GM18505 (cell line): ENCODE data around the gene SGCD.

Source experiments
- ATAC-seq: cut with Tn5 transposase; IDR thresholded peaks from one replicate; pipeline ENCODE4 v1.9.1; 2021; ENCODE audit not compliant: unreplicated experiment
- POLR2A ChIP-seq: IDR thresholded peaks from 4 replicates; pipeline ENCODE4 v1.6.1; 2011; ENCODE audit warnings: borderline replicate concordance; ENCODE audit not compliant: insufficient read depth, insufficient read length; ENCODE audit errors: extremely low read depth

The SGCD gene

DNA sequence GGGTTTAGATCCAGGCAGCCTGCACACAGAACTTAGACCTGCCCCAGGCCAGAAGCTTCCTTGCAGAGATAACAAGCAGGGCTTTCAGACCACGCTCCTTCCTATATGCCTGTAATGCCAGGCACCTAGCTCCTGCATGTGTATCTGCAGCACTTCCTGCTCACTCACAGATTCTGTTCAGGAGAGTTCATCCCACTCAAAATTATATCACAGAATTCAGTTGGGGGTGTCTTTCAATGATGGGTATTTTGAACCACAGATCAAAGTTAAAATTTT, 105.8 kb downstream of the SGCD start:
- TF ChIP-seq POLR2A = no peak
- no peak for ATAC-seq

- no peak for TF ChIP-seq POLR2A
- ATAC-seq = no peak
These were observed 107.5 kb downstream of the SGCD start for GRCh38 chr5:156434471-156434870.

DNA sequence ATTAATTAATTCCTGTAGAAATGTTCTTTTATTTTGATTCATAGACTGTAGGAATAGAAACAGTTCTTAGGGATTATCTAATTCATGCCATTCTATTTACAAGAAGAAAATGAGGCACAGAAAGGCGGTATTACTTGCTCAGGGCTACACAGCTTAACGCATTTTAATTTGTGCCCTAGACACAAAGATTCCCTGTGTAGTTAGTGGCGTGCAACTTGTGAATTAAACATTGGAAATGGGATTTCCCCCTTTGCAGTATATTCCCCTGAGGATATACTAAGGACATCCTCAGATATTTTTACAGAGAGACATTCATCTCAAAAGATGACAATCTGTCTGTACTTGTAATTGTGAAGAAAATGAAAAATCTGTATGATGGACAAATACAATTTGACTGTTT, 108.1 kb downstream of the SGCD start:
- no peak for TF ChIP-seq POLR2A
- ATAC-seq = no peak

DNA sequence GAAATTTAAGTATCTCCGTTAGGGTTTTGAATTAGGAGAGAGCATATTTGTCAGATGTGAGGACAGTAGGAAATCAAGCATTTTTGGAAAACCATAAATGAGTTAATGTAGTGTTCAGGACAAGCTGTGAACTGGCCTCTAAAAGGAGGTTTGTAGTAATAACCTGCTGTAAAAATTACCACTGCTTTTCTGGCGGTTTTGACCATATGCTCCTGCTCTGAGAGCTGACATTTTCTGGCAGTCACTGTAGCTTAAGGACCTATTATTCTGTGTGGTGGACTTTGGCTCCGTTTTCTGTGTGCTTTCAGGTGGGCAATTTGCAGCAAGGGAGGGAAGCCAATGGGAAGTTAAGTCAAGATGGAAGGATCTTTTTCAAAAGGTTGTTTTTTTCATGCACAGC, 111.1 kb downstream of the SGCD start:
- no peak for ATAC-seq
- TF ChIP-seq POLR2A = no peak

GRCh38 chr5:156444753-156445291, 117.9 kb downstream of the SGCD start:
- TF ChIP-seq POLR2A = no peak
- no peak for ATAC-seq

GRCh38 chr5:156446526-156446925, 119.6 kb downstream of the SGCD start:
- no peak for ATAC-seq
- no peak for TF ChIP-seq POLR2A

DNA sequence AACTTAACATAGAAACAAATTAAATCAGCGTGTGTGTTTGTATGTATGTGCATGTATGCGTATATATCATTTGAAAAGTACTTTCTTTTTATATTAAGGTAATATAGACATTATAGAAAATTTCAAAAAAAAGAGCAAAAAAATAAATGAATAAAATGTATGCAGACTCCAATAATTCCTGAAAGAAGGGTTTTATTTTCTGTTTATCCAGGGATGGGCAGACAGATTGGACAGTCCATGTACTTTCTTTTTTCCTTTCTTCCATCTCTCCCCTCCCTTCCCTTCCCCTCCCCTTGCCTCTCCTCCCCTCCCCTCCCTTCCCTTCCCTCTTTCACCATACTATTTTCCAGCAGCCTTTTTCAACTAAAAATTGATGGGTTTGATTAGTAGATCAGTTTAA, 123.8 kb downstream of the SGCD start:
- no peak for ATAC-seq

GRCh38 chr5:156451505-156451904, 124.5 kb downstream of the SGCD start:
- TF ChIP-seq POLR2A = no peak
- ATAC-seq = no peak

More for the DNA sequence above, 123.8 kb downstream of the SGCD start:
- no peak for TF ChIP-seq POLR2A

DNA sequence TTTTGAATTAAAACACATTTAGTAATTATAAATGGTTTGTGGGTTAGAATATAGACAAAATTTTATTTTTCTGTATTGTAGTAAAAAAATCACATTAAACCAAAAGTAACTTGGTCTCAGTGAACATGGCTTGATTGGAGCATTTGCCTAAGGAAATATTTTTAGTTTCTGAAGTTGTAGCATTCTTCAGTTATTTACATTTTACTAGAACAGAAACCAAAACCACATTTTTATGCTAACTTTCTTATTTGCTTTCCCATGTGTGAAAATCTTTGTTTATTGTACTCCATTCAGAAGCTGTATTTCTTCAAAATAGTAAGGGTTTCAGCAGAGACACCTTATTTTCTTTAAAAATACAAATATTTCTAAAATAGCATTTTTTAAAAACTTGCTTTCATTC, 129.9 kb downstream of the SGCD start:
- TF ChIP-seq POLR2A = no peak
- no peak for ATAC-seq

DNA sequence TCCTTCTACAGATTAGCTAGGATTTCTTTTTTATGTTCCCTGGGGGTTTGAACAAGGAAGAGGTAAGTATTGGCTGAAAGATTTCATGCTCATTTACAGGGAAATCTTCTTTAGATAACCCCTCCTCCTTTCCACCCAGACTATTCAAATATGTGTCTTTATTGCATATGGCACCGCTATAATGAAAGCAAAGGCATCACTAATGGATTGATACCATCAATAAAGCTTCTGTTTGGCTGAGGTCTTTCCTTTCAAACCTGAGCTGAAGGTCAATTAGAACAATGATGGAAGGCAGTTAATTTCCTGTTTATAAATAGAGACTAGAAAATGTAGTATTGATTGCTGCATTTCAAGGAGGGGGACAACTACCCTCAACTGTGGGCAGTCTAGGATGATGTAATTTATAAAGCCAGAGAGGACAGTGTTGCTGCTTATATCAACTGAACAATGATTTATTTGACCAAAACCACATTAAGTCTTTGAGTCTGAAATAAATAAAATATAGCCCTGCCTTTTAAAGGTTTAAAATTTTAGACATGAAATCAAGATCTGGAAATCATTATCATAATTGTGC, 132.9 kb downstream of the SGCD start:
- TF ChIP-seq POLR2A = no peak

GRCh38 chr5:156460471-156460870, 133.5 kb downstream of the SGCD start:
- TF ChIP-seq POLR2A = no peak
- ATAC-seq = no peak

More for the DNA sequence above, 132.9 kb downstream of the SGCD start:
- no peak for ATAC-seq

DNA sequence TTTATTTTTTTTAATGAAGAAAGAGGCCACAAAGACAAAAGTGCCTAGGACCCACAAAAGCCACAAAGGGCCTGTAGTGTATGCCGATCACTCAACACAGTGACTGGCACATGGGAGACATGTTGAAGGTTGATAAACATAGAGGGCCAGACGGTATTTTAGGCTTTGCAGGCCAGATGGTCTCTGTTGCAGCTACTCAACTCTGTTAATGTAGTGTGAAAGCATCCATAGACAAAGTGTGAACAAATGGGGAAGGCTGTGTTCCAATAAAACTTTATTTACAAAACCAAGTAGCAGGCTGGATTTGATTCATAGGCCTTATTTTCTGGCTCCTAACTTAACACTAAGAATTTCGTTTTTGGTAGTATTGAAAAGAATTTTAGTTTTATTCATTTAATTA, 139.9 kb downstream of the SGCD start:
- TF ChIP-seq POLR2A = no peak
- ATAC-seq = no peak

GRCh38 chr5:156469636-156470035, 142.7 kb downstream of the SGCD start:
- ATAC-seq = no peak
- no peak for TF ChIP-seq POLR2A

DNA sequence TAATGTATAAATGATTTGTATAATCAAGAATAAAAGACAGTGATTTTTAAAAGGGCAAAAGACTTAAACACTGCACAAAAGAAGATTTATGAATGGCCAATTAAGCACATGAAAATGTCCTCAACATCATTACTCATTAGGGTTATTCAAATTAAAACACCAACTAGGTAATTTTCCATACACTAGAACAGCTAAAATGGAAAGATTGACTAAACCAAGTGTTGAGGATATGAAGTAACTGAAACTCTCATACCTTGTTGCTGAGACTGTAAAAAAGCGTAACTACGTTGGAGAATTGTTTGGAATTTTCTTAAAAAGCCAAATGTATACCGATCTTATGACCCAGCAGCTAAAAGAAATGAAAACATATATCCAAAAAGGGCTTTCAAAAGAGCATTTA, 144.9 kb downstream of the SGCD start:
- no peak for ATAC-seq

More for the DNA sequence above, 144.9 kb downstream of the SGCD start:
- no peak for TF ChIP-seq POLR2A
